ENCODE measurements around the gene MRPL19.
"Not testable (repeated sequence)": the region's sequence is repeated elsewhere in the genome, so short reads cannot be mapped to it uniquely, and the experiment has no call there.

Gene MRPL19

DNA sequence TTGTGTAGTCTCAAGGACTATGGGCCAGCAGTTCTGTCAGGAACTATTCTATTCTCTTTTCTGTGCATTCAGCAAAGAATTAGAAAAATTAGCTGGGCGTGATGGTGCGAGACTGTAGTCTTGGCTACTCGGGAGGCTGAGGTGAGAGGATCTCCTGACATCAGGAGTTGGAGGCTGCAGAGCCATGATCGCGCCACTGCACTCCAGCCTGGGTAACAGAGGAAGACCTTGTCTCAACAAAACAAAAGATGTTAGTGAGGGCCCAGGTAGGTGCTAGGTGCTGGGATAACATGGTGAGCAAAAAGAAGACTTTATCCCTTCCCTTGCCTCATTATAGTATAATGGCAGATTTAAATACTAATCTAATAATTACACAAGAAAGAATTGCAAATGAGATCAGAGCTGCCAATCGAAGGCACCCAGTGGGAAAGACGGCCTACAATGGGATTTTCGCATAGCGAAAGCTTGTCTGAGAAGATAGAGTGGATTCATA lies 447 bp upstream of the MRPL19 start:
- in situ Hi-C loops (cut with MboI; ENCODE audit: low pct_unique_long_range_greater_than_20kb, low sequenced_read_pairs): no loop called here
- no peak for DNase-seq

DNA sequence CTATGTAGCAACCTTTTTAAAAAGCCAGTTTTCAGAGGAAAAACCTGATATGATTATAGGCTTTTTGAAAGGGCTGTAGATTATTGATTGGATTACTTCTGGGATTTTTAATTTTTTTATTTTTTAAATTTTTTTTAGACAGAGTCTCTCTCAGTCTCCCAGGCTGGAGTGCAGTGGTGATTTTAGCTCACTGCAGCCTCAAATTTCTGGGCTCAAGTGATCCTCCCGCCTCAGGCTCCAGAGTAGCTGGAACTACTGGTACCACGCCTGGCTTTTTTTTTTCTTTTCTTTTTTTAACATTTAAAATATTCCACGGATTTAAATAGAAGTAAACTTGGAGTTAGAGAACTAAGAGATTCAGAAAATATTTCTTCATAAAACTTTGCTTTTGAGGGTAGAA lies 1.2 kb downstream of the MRPL19 start:
- DNase-seq: no peak
- in situ Hi-C loops (cut with MboI; ENCODE audit: low pct_unique_long_range_greater_than_20kb, low sequenced_read_pairs): no loop called here

DNA sequence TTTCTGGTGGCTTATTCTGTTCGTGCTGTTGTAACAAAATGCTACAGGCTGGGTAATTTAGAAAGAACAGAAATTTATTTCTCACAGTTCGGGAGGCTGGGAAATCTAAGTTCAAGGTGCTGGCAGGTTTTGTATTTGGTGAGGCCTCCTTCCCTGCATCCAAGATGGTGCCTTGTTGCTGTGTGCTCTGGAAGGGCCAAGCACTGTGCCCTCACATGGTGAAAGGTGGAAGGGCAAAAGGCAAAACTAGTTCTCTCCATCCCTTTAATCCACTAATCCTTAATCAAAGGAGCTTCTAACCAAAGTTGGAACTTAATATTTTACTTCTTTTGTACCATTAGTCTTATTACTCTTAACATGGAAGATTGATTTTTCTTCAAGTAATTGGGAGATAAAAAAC lies 7.4 kb downstream of the MRPL19 start:
- DNase-seq: no peak
- in situ Hi-C loops (cut with MboI; ENCODE audit: low pct_unique_long_range_greater_than_20kb, low sequenced_read_pairs): no loop called here

DNA sequence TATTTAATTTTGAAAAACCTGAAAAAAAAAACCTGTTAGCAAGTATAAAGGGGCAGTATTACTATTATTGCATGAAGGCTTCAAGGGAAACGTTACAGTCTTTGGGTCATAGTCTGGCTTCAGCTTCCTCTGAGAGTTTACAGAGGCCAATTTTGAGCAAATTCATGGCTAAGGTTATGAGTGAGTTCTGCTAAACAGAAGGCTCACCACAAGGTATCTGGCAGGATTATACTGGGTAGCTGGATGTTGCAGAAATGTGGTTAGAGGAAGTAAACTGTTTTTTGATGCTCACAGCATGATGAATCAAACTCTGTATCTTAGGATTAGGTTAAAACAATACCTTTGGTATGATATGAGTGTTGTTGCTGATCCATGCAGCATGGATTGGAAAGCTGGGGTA lies 9.3 kb downstream of the MRPL19 start:
- in situ Hi-C loops (cut with MboI; ENCODE audit: low pct_unique_long_range_greater_than_20kb, low sequenced_read_pairs): no loop called here

DNA sequence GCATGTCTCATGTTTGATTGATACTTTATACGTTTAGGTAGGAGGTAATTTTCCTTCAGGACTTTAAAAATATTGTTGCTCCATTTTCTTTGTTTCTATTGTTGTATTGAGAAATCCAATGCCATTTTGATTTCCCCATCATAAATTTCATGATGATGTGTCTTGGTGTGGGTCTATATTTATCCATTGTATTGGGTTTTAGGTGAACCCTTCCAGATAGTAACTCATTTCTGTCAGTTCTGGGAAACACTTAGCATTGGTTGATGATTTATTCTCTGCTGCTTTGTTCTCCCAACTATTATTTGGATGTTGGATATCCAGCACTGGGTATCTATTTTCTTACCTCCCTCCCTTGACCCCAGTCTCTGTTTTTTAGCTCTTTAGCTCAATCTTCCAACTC lies 10.0 kb downstream of the MRPL19 start:
- in situ Hi-C loops (cut with MboI; ENCODE audit: low pct_unique_long_range_greater_than_20kb, low sequenced_read_pairs): no loop called here
- DNase-seq: no peak

More for the DNA sequence above, 9.3 kb downstream of the MRPL19 start:
- no peak for DNase-seq

DNA sequence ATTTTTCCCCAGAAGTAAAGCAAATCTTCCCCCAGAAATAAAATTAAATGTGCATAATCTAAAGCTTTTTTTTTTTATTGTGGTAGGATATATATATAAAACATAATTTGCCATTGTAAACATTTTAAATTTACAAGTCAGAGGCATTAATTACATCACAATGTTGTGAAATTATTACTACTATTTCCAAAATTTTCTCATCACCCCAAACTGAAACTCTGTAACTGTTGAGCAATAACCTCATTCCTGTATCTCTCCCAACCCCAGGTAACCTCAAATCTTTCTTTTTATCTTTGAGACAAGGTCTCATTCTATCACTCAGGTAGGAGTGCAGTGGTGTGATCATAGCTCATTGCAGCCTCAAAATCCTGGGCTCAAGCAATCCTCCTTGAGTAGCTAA lies 11.2 kb downstream of the MRPL19 start:
- in situ Hi-C loops (cut with MboI; ENCODE audit: low pct_unique_long_range_greater_than_20kb, low sequenced_read_pairs): no loop called here
- DNase-seq: no peak

DNA sequence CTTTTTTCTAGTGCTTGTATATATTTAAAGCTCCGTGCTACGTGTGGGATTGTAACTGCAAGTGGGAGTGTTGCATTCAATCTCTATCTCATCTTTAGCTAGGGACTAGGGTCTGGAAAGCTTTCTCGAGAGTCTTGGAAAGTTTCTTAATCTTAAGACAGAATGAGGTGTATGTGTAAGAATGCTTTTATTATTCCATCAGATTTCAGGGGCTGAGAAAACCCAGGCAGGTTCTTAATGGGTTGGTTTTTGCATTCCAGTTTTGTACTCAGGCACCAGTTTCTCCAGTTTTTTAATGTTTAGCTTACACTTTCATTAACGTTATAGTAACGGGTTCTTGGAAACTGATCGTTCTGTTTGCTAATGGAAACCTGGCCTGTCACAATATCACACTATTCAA lies 20.3 kb downstream of the MRPL19 start:
- no peak for DNase-seq
- in situ Hi-C loops (cut with MboI; ENCODE audit: low pct_unique_long_range_greater_than_20kb, low sequenced_read_pairs): no loop called here

DNA sequence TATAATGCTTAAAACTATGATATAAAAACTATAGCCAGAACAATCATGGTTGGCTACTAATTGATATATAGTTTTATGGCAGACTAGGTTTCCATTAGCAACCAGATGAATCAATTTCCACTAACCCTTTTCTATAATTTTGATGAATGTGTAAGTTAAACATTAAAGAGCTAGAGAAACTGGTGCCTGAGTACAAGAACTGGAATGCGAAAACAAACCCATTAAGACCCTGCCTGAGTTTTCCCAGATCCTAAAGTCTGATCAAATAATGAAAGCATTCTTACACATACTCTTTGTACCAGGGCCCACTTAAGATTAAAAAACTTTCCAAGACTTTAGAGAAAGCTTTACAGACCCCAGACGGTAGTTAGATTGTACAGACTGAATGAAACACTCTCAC lies 21.3 kb downstream of the MRPL19 start:
- in situ Hi-C loops (cut with MboI; ENCODE audit: low pct_unique_long_range_greater_than_20kb, low sequenced_read_pairs): no loop called here
- DNase-seq: no peak

DNA sequence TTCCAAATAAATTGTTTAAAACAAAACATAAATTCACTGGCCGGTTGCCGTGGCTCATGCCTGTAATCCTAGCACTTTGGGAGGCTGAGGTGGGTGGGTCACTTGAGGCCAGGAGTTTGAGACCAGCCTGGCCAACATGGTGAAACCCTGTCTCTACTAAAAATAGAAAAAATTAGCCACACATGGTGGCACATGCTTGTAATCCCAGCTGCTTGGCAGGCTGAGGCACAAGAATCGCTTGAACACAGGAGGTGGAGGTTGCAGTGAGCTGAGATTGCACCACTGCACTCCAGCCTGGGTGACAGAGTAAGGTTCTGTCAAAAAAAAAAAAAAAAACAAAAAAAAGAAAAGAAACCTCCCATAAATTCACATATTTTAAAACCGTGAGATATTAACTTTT lies 28.8 kb downstream of the MRPL19 start:
- in situ Hi-C loops (cut with MboI; ENCODE audit: low pct_unique_long_range_greater_than_20kb, low sequenced_read_pairs); DNase-seq: not testable (repeated sequence)

DNA sequence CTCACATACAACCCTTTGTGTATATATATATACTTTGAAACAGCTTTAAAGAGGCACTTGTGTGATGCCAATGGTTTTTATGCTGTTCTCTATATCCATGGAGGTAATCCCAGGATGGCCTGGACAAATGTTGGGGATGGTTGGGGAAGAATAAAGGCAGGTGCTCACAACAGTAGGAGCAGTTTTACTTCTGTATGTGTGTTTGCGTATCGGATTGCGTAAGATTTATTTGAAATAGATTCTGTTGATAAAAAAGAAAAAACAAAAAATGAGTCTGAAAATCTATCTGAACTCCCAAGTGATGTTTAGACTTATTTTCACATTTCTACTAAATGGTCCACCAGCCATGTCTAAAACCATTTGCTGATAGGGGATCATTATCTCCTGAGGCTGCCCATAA lies 29.3 kb downstream of the MRPL19 start:
- in situ Hi-C loops (cut with MboI; ENCODE audit: low pct_unique_long_range_greater_than_20kb, low sequenced_read_pairs): no loop called here
- no peak for DNase-seq

DNA sequence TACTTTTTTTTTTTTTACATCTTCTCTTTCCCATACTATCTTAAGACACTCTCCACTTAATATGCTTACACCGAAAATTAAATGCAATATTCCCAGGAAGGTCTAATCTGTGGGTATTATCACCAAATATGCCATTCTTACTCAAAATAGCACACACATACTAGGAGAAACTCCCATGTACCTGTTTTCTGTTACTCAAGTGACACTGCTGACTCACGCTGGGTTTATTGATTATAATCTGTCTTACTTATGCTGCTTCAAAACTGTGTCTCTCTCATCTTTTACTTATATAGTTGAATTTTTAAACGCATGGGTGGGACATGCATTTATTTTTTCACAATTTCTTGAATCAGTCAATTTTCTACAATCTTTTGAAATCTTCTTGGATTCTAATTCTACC lies 29.9 kb downstream of the MRPL19 start:
- in situ Hi-C loops (cut with MboI; ENCODE audit: low pct_unique_long_range_greater_than_20kb, low sequenced_read_pairs): no loop called here
- DNase-seq: no peak

DNA sequence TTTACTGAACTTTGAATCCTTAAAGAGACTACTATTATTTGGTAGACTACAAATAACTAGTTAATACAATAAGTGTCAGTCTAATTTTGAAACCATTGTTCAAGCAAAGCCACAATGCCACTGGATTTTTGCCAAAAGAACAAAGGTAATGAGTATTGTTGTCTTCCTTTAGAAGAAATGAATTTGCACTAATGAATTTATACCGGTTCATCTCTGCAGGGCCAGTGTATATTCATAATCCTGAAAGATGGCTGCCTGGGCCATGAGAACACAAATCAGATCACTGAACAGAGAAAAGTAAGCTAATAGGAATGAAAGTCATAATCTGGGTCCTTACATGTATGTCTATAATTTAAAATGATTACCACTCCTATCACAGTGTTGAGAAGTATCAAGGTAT lies 33.0 kb downstream of the MRPL19 start:
- in situ Hi-C loops (cut with MboI; ENCODE audit: low pct_unique_long_range_greater_than_20kb, low sequenced_read_pairs): no loop called here
- DNase-seq: no peak

DNA sequence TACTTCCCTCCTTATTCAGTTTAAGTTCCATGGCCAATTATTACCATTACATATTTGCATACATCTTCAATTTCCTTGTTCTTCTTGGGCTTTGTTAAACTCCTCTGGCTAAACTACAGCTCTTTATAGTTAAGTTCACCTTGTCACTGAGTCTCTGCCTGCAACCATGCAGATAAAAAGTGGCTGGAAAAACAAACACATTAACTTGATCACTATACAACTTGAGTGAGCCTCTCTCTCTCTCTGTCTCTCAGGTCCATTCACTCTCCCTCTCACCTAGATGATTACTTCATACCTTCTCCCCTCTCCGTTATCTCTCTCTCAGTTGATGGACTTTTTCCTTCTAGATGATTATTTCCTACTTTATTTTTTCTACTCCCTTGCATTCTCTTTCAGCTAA lies 33.8 kb downstream of the MRPL19 start:
- DNase-seq: no peak
- in situ Hi-C loops (cut with MboI; ENCODE audit: low pct_unique_long_range_greater_than_20kb, low sequenced_read_pairs): no loop called here

DNA sequence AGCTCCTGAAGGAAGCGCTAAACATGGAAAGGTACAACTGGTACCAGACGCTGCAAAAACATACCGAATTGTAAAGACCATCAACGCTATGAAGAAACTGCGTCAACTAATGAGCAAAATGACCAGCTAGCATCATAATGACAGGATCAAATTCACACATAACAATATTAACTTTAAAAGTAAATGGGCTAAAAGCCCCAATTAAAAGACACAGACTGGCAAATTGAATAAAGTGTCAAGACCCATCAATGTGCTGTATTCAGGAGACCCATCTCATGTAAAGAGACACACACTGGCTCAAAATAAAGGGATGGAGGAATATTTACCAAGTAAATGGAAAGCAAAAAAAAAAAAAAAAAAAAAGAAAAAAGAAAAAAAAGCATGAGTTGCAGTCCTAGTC lies 36.8 kb downstream of the MRPL19 start:
- in situ Hi-C loops (cut with MboI; ENCODE audit: low pct_unique_long_range_greater_than_20kb, low sequenced_read_pairs): not testable (repeated sequence)

DNA sequence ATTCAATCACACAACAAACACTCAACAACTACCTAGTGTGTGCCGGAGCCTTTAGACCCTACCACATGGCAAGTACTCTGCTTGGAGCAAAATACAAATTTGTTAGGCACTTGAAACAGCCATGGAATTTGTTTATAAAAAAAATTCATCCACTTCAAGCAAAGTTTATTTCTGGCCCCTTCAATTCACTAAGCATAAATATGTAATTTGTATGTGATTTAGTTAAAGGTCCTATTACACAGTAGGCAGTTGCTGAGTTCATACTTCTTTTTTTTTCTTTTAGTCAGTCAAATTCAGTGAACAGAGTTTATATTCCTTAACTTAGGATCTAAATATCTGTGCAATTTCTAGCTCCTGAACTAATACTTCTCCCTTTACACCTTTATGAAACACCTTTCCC lies 41.6 kb downstream of the MRPL19 start:
- DNase-seq: no peak
- in situ Hi-C loops (cut with MboI; ENCODE audit: low pct_unique_long_range_greater_than_20kb, low sequenced_read_pairs): no loop called here

More for the DNA sequence above, 36.8 kb downstream of the MRPL19 start:
- not testable (repeated sequence) for DNase-seq

DNA sequence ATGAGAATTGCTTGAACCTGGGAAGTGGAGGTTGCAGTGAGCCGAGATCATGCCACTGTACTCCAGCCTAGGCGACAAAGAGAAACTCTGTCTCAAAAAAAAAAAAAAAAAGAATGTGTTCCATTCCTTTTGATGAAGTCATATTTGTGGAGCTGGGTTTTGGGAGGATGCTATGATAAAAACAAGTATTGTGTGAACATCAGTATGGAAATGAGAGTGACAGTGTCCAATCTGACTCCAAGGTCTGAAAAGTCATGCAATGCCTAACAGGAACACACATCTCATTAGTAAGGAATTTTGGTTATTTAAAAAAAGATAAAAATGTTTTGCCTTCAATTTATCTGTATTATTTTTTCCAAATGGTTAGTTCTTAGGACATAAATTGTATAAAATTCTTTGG lies 52.3 kb downstream of the MRPL19 start:
- in situ Hi-C loops (cut with MboI; ENCODE audit: low pct_unique_long_range_greater_than_20kb, low sequenced_read_pairs): no loop called here
- DNase-seq: no peak

DNA sequence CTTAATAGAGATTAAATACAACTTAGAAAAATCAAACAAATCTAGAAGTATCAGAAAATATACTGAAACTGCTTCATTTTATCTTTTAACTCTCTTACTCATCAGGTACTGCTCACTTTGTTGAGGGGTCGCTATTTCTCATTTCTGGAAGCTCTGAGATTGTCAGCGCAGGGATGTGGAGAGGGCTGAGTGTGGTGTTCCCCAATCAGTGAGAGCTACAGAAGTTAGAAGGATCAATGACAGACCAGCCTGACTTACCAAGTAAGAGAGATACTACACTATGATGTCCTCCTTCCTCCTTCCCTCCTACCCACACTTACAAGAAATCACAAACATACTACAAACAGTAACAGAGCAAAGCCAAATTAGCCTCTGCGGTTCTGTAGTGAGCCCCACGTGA lies 56.0 kb downstream of the MRPL19 start:
- in situ Hi-C loops (cut with MboI; ENCODE audit: low pct_unique_long_range_greater_than_20kb, low sequenced_read_pairs): no loop called here
- no peak for DNase-seq

DNA sequence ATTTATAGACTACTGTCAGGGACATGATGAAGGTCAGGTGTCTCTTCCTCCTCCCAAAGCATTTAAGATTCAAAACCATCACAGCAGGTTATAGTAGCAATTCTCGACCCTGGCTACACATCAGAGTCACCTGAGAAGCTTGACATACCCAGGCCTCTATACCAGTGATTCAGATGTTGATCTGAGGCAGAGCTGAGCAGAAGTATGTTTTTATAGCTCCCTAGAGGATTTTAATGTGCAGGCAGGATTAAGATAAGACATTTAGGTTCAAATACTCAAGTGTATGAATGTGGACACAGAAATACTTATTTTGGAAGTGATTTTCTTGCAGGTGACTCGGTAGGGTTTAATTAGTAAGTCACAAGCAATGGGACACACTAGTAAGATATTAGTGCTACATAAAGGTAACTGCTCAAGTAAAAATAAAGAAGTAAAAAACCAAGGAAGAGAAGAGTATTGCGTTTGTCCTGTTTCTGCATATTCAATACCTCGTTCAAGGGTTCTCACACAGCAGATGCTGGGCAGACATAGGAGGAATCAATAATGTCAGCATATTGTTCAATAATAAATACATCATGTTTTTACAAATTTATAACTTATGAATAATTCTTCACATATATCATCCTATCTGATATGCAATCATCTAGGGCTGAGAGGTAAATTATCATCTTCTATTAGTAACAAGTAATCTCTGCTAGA lies 57.2 kb downstream of the MRPL19 start:
- in situ Hi-C loops (cut with MboI; ENCODE audit: low pct_unique_long_range_greater_than_20kb, low sequenced_read_pairs): no loop called here
- DNase-seq: no peak

DNA sequence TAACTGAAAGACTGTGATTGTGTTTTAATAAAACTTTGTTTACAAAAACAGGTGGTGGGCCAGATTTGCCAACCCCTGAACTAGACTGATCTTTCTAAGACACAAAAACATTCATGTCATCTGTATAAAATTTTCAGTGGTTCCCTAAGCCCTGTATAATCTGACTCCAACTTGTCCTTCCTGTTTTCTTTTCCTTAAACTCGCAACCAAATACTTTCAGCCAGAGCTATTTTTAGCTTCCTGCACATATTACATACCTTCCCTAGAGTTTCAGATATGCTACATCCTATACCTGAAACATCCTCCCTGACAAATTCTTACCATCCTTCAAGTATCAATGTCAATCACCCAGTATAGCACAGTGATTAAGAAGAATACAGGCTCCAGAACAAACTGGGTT lies 59.3 kb downstream of the MRPL19 start:
- in situ Hi-C loops (cut with MboI; ENCODE audit: low pct_unique_long_range_greater_than_20kb, low sequenced_read_pairs): no loop called here
- peak; percentile 48 for DNase-seq

DNA sequence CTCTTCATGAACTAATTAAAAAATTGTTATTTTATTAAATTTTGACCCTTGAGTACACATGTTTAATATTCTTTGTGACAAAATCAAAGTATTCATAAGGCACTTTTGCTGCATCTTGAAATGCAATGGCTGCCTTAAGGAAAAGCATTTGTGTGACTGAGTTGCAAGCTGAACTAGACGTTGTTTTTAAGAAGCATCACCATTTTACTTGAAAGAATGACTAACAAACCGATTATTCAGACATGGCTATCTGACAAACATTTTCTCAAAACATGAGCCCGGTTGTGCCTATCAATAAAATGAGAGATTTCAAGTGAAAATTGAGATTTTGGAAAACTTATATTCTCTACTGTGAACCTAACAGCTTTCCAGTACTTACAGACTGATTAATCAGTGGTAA lies 61.3 kb downstream of the MRPL19 start:
- in situ Hi-C loops (cut with MboI; ENCODE audit: low pct_unique_long_range_greater_than_20kb, low sequenced_read_pairs): no loop called here
- no peak for DNase-seq

DNA sequence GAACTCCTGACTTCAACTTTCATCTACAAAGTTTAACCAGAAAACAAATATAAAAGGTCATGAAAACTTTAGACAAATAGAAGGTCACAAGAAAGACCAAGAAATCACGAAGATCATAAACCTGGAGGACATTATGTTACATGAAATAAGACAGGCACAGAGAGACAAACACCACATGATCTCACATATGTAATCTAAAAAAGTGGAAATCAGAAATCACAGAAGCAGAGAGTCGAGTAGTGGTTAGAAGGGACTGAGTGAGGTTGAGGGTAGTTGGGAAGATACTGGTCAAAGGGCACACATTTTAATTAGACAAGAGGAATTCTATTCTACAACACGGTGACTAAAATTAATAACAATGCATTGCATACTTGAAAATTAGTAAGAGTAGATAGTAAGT lies 62.7 kb downstream of the MRPL19 start:
- DNase-seq: peak; percentile 28
- in situ Hi-C loops (cut with MboI; ENCODE audit: low pct_unique_long_range_greater_than_20kb, low sequenced_read_pairs): no loop called here

DNA sequence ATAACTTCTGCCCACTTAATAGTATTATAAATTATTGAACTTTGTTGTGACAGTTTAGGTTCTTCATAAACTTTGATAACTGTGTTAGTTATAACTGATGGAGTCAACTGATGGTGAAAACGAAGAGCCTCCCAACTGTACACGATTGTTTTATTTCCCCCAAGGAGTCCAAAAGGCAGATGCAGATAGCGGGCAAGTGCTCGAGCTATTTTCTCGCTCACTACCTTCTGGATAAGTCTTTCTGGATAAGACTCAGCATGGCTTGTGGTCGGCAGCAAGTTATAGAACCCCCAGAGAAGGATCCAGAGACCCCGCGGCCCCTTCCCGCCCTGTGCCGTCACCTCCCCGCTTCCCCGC lies 63.6 kb downstream of the MRPL19 start:
- in situ Hi-C loops (cut with MboI; ENCODE audit: low pct_unique_long_range_greater_than_20kb, low sequenced_read_pairs): no loop called here
- no peak for DNase-seq

Measured in KBM-7 (cell line).